NCI-H1092 treated with DMSO at 0.1 percent for 48 hours (cell line): ENCODE results near the gene PLTP.
"Not testable (repeated sequence)": the region's sequence is repeated elsewhere in the genome, so short reads cannot be mapped to it uniquely, and the experiment has no call there.

Source experiments
- DNase-seq: peaks from one replicate; lab custom pipeline; 2025; lab: John Stamatoyannopoulos, UW

PLTP gene, protein sequence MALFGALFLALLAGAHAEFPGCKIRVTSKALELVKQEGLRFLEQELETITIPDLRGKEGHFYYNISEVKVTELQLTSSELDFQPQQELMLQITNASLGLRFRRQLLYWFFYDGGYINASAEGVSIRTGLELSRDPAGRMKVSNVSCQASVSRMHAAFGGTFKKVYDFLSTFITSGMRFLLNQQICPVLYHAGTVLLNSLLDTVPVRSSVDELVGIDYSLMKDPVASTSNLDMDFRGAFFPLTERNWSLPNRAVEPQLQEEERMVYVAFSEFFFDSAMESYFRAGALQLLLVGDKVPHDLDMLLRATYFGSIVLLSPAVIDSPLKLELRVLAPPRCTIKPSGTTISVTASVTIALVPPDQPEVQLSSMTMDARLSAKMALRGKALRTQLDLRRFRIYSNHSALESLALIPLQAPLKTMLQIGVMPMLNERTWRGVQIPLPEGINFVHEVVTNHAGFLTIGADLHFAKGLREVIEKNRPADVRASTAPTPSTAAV

GRCh38 chr20:45911486-45912343 lies at the start of gene PLTP:
Gene PLTP, minus strand, starts transcription at chr20:45912155. Its CDS starts 703 bp downstream, at chr20:45911452.
- no peak for DNase-seq

DNA sequence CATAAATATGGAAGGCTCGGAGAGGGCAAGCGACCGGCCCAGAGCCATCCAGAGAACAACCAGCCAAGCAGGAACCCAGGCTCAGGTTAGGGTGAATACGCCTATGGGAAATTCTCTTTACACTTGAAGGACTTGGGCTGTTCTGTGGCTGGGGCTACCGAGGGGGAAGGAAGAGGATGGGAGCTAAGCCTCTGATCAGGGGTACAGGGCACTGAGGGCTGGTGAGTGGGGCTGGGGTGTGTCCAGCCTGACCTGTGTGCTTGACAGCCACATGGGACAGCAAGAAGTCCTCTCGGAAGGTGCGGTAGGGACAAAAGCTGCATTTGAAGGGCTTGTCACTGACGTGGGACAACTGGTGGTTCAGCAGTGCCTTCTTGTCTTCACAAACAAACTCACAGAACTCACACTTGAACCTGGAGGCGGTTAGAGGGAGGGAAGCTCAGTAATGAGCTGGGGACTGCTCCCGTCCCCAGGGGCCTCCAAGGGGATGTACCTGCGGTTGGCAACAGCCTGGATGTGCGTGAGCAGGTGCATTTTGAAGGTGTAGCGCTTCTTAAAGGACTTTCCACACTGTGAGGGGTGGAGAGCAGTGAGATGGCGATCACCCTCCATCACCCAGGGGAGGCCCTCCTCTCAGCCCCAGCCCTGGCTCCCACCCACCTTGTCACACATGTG lies 48.1 kb upstream of the PLTP start:
- DNase-seq: no peak

DNA sequence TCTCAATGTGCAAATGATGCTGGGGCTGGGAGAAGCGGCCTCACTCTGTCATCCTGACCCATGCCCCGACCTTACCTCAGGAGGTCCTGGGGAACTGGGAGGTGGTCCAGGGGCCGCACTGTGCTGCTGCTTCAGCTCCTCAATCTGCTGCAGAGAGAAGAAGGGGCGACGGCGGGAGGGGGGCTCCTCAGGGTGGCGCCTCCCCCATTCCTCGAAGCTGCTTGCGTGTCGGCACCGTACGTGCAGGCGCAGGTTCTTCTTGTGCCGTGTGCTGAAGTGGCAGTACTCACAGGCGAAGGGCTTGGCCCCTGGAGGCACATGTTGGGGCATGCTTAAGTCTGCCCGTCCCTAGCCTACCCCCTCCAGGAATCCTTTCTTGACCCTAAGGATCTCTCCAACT lies 47.2 kb upstream of the PLTP start:
- no peak for DNase-seq

- DNase-seq: no peak
These were observed 46.6 kb upstream of the PLTP start for GRCh38 chr20:45958593-45958992.

DNA sequence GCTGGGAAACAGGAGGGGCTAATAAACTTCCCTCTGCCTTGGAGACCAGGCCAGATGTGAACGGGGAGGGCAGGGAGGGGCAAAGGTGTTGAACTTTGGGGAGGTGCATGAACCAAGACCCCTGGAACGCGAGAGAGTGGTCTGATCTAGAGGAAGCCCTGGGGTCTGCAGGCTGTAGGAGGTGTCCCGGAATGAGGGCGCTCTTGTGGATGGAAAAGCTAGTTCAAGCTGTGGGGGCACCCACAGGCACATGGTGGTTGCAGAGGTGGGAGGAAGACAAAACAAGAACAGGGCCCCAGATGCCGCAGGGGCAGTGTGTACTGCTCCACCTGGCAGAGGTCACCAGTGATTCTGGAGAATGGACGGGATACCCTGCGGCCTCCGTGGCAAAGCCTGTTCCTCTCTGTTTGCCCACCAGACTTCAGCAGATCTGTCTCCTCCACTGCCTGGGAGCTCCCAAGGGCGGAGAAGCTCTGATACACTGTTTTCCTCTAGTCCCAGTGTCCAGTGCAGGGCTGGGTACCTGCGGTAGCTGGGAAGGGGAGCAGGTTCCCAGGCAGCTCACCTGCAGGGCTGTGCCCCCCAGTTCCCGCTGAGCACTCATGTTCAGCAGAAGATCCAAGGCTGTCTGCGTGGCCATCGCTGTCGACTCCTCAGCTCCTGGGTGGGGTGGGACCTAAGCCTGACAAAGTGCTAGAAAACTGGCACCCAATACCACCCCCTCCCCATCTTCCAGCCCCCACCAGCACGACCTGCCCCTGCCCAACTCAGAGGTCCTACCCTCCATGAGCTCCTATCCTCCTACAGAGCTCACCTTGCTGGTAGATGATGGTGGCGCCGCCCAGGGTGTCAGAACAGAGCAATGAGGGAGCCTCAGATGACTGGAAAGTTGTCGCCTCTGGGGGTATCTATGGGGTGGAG lies 45.3 kb upstream of the PLTP start:
- no peak for DNase-seq

- DNase-seq: not testable (repeated sequence)
These were observed 44.4 kb upstream of the PLTP start for GRCh38 chr20:45956326-45956725.

GRCh38 chr20:45953672-45954071 lies 41.7 kb upstream of the PLTP start:
- DNase-seq: no peak

DNA sequence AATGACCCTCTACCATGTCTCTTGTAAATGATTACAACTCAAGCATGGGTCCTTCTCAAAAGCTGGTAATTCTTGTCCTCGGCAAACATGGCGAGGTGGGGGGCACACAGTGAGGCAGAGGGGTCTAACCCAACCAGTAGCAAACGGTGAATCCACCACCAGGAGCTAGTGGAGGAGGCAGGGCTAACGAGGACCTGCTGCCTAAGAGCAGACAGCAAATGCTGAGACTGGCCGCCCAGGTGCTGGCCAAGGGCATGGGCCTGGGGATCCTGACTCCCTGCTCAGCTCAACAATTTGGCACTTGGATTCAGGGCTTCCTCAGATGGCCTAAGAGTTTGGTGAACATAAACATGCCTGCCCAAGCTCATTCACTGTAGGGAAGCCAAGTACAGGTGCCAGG lies 40.9 kb upstream of the PLTP start:
- no peak for DNase-seq

DNA sequence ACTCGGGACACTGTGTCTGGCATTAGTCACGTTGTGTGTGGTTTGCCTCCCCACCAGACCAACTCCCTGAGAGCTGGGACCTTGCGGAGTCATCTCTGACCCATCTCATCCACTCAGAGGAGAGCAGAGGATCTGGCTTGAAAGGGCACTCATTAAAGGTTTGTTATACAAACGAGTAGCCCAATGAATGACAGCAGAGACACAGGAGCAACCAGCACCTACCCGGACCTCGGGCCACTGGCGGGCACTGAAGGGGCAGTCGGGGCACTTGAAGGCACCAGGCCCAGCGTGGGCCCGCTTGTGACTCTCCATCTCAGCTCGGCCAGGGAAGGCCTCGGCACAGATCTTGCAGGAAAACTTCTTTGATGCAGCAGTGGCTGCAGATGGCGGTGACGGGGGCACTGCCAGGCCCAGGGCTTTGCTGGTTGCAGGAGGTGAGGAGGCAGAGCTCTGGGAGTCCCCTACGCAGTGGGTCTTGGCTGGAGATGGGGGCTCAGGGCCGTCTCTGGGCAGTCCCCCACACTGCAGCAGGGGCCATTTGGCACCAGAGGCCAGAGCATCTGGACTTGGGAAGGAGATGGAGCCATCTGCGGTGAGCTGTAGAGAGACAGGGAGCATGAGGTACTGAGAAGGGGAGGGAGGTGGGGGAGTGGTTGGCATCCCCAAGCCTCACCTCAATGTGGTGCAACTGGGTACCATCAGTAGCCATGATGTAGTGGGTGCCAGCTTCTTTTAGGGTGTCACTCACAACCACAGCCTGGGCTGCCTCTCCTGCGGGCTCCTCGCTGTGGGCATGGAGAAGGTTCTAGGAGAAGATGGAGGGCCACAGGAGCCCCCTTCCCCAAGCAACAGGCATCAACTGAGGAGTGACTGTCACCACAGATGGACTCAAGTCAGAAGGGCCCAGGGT lies 40.2 kb upstream of the PLTP start:
- no peak for DNase-seq

DNA sequence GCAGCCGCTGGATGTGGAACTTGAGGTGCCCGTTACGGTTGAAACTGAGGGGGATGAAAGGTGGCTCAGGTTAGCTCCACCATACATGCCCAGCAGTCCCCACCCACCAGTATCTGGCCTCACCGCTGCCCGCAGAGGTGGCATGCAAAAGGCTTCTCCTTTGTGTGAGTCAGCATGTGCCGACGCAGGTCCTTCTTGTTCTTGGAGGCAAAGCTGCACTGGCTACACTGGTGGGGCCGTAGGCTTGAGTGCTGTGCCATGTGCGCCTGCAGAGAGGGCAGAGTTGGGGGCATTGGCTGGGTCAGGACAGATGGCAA lies 38.3 kb upstream of the PLTP start:
- DNase-seq: no peak

- peak; percentile 27 for DNase-seq
These were observed 37.8 kb upstream of the PLTP start for GRCh38 chr20:45949542-45950329.

DNA sequence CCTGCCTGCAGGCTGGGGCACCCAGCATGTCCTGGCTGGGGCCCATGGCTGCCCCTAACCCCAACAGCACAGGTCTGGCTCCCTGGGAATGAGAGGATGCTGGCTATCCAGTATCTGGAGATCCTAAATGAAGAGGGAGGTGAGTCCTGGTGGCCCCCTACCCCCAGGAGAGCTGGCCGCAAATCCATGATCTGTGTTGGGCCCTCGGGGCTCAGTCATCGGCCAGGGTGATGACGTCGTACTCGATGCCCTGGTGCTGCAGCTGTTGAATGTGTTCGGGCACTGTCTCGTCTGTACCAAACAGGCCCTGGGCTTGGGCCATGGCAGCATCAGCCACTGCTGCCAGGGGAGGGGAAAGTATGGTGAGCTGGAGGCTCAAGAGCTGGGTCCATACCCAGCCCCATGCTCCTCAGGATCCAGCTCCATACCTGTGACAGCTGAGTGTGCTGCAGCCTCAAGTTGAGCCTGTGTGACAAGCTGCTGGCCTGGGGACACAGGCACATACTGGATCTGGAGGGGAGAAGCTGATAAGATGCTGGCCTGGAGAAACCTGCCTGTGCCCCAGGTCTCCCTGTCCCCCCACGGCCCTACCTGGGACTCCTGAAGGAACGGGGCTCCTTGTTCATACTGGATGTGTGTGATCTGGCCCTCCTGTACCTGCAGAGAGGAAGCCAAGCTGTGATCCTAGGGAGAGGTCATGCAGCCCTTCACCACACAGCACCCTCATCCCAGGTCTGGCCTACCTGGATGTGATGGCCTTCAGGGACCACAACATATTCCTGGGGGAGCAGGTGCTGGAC lies 37.0 kb upstream of the PLTP start:
- DNase-seq: no peak

- DNase-seq: no peak
These were observed 36.3 kb upstream of the PLTP start for GRCh38 chr20:45948261-45948733.

- DNase-seq: no peak
These were observed 35.3 kb upstream of the PLTP start for GRCh38 chr20:45947110-45947866.

DNA sequence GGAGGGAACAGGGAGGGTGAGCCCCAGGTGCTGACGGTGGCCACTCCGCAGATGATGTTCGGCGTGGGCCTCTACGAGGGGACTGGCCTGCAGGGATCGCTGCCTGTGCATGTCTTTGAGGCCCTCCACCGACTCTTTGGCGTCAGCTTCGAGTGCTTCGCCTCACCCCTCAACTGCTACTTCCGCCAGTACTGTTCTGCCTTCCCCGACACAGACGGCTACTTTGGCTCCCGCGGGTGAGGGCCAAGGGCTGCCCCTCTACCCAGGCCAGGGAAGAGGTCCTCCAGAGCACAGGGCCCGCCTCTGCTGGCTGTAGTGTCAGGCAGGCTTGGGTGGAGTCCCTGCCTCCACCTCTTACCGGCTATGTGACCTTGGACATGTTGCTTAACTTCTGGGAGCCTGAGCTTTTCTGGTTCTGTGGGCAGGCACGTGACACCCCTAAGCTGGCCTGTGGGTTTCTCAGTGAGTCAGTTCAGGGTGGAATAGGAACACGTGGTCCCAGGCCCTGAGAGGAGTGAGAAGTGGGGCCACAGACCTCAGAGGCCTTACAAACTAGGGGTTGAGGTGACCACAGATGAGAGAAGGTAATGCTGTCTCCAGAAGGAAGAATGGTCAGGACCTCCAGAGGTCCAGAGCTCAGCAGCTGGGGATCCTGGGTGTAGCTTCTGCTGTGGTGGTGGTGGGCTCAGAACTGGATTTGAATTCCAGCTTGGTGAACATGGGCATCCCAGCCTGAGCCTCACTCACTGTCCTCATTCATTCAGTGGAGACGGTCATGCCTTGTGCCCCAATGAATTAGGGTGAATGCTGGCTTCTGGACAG lies 34.4 kb upstream of the PLTP start:
- DNase-seq: no peak

DNA sequence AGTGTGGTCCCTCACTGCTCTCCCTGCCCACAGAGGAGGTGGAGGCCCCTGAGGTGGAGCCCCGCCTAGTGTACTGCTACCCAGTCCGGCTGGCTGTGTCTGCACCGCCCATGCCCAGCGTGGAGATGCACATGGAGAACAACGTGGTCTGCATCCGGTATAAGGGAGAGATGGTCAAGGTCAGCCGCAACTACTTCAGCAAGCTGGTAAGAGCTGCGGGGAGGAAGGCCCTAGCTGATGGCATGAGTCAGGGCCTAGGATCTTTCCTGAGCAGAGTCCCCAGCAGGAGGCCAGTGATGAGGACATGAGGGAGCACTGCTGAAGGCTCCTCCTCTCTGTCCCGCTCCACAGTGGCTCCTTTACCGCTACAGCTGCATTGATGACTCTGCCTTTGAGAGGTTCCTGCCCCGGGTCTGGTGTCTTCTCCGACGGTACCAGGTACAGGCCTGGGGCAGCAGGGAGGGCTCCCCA lies 33.8 kb upstream of the PLTP start:
- no peak for DNase-seq
